ENCODE measurements around the gene SAMD8. TPM values are rescaled to one million over a fixed set of nuclear protein-coding genes. Genes with fewer than 3 reads are reported as not detected.
"Not testable (repeated sequence)": the region's sequence is repeated elsewhere in the genome, so short reads cannot be mapped to it uniquely, and the experiment has no call there.

Gene SAMD8
- total RNA-seq, 1 donor: 28.5 TPM

DNA sequence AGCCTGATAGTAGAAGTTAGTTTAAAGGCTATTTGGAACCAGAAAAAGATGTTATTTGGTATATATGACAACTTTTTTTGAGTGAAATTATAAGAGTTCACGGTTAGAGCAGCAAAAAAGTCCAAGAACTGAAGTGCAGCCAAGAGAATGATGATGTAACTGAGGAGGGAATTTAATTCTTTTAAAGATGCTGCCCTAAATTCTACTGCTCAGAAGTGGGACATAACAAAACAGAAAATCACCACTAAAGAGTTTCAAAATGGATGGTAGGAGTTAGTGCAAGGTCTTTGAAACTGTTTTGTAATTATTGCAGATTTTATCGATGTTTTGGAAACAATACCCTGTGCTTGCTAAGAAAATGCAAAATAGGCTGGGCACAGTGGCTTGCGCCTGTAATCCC, 6.5 kb downstream of the SAMD8 start:
- DNase-seq (ENCODE audit: low read depth): peak; percentile 64
- TF ChIP-seq, protein P1, sequence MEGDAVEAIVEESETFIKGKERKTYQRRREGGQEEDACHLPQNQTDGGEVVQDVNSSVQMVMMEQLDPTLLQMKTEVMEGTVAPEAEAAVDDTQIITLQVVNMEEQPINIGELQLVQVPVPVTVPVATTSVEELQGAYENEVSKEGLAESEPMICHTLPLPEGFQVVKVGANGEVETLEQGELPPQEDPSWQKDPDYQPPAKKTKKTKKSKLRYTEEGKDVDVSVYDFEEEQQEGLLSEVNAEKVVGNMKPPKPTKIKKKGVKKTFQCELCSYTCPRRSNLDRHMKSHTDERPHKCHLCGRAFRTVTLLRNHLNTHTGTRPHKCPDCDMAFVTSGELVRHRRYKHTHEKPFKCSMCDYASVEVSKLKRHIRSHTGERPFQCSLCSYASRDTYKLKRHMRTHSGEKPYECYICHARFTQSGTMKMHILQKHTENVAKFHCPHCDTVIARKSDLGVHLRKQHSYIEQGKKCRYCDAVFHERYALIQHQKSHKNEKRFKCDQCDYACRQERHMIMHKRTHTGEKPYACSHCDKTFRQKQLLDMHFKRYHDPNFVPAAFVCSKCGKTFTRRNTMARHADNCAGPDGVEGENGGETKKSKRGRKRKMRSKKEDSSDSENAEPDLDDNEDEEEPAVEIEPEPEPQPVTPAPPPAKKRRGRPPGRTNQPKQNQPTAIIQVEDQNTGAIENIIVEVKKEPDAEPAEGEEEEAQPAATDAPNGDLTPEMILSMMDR (IDR thresholded peaks at IDR 0.05; ENCODE audit: insufficient read depth, low read depth, low read length): no peak
- H3K4me3 ChIP-seq (ENCODE audit: low read depth, low read length): no peak overlapping the region

DNA sequence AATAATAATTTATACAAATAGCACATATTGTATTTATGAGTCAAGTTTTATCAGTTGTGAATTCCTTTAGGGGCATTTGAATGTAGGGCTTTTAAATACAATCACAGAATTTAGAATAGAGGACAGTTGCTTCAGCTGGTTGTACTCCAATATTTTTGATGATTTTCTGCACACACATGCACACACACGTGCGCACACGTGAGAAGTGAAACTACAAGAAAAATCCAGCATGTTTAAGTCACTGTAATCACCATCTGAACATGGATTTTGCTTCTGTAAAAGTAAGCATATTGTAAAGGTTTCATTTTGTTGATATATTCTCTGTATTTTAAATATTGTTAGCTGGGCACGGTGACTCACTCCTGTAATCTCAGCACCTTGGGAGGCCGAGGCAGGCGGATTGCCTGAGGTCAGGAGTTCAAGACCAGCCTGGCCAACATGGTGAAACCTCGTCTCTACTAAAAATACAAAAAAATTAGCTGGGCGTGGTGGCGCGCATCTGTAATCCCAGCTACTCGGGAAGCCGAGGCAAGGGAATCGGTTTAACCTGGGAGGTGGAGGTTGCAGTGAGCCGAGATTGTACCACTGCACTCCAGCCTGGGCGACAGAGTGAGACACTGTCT, 8.1 kb downstream of the SAMD8 start:
- DNase-seq (ENCODE audit: low read depth); H3K4me3 ChIP-seq (ENCODE audit: low read depth, low read length): not testable (repeated sequence)

DNA sequence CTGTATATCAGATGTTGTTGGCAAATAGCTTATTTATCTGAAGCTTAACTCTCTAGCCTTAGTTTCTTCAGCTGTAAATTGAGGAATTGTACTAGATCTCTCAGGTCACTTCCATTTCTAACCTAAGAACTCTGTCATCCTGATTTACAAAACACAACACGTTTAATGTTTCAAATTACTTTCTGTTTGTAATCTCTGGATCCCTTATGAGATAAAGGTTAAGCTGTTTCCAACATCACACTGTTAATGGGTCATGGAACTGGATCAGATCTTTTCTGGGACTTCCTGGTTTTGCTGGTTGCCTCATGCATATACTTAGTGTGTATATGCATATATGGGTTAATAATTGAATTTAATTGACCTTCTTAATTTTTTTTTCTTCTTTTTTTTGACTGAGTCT, 9.9 kb downstream of the SAMD8 start:
- TF ChIP-seq, protein P1 (IDR thresholded peaks at IDR 0.05; ENCODE audit: insufficient read depth, low read depth, low read length): no peak
- H3K4me3 ChIP-seq (ENCODE audit: low read depth, low read length): no peak overlapping the region
- DNase-seq (ENCODE audit: low read depth): peak; percentile 56

DNA sequence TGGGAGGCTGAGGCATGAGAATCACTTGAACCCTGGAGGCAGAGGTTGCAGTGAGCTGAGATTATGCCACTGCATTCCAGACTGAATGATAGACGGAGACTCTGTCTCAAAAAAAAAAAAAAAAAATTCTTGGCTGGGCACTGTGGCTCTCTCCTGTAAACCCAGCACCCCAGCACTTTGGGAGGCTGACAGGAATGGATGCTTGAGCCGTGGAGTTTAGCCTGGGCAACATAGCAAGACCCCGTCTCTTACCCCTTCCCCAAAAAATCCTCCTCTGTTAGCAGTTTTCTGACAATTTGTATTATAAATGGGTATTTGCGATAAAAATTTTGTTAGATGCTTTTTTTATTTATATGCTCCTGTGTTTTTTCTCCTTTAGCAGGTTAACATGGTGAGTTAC, 11.0 kb downstream of the SAMD8 start:
- H3K4me3 ChIP-seq (ENCODE audit: low read depth, low read length): no peak overlapping the region
- TF ChIP-seq, protein P1 (IDR thresholded peaks at IDR 0.05; ENCODE audit: insufficient read depth, low read depth, low read length): no peak
- DNase-seq (ENCODE audit: low read depth): no peak

DNA sequence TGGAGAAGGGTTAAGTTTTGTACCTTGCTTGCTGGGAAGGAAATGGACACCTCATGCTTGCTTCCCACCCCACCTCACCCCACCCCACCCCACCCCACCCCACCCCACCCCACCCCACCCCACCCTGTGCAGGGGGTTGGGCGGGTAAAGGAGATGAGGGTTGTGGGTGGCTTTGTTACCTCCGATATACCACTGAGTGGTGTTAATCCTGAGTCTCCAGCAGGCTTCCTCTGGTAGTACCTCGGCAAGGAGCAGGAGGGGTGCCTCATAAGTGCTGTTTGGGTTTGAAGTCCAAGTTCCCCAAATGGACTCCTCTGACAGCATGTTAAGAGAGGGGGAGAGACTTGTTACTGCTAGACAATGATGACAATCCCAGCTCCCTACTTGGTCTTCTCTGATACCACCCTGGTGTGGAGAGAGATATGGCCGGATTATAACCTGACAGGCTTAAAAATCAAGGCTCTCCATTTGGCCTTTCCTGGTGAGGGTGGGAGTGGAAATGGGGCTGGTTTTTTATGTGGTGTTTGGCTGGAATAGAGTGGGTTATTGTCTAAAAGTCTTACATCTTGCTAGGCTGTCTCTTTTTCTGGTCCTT, 11.7 kb downstream of the SAMD8 start:
- TF ChIP-seq, protein P1 (IDR thresholded peaks at IDR 0.05; ENCODE audit: insufficient read depth, low read depth, low read length): no peak
- no peak for DNase-seq (ENCODE audit: low read depth)
- no peak overlapping the region for H3K4me3 ChIP-seq (ENCODE audit: low read depth, low read length)

DNA sequence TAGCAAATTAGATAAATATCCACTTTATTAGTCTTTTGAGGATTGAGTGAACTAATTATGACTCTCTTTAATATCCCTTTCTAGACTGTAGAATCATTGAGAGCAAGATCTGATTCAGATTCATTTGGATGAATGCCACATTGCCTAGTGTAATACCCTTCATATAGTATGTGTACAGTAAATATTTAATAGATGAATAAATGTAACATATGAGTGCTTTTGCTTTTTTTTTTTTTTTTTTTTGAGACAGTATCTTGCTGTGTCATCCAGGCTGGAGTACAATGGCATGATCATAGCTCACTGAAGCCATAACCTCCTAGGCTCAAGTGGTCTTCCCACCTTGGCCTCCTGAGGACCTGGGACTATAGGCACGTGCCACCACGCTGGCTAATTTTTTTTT, 14.8 kb downstream of the SAMD8 start:
- no peak for DNase-seq (ENCODE audit: low read depth)
- TF ChIP-seq, protein P1 (IDR thresholded peaks at IDR 0.05; ENCODE audit: insufficient read depth, low read depth, low read length): no peak
- no peak overlapping the region for H3K4me3 ChIP-seq (ENCODE audit: low read depth, low read length)

DNA sequence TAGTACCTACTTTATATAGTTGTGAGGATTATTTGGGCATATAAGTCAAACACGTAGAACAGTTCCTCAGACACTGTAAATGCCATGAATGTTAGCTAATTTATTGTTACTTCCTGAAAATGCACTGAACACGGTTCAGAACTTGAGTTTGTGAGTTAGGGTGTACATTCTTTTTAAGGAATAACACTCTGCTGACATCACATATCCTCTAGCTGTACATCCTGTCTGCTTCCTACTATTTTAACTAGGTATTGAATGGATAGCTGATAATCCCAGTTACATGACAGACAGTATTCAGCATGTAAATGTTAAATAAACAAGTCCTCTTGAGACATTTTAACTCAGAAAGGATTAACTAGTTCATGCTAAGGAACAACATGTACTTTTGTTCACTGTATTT, 16.0 kb downstream of the SAMD8 start:
- DNase-seq (ENCODE audit: low read depth): peak; percentile 83
- no peak overlapping the region for H3K4me3 ChIP-seq (ENCODE audit: low read depth, low read length)
- TF ChIP-seq, protein P1 (IDR thresholded peaks at IDR 0.05; ENCODE audit: insufficient read depth, low read depth, low read length): no peak

DNA sequence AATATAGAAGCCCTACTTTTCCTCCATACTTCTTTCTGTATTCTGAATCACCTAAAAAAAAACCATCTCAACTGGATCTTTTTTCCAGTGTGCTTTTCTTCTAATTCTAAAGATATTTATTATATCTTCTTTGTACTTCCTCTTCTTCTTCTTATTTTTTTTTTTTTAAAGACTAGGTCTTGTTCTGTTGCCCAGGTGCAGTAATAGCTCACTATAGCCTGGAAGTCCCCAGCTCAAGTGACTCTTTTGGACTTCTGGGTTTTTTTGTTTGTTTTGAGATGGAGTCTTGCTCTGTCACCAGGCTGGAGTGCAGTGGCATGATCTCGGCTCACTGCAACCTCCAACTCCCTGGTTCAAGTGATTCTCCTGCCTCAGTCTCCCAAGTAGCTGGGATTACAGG, 17.5 kb downstream of the SAMD8 start:
- not testable (repeated sequence) for H3K4me3 ChIP-seq (ENCODE audit: low read depth, low read length); DNase-seq (ENCODE audit: low read depth)

All from fibroblast of villous mesenchyme (primary cell).